AG09319 (cell line): ENCODE data around the gene CEP131.
A peak's percentile ranks its signal among the peaks of the same experiment; 100 is the strongest.

Experiments
- DNase-seq: peaks from one replicate; pipeline ENCODE4 v3.0.0-alpha.2; 2010; ENCODE audit warnings: low read depth; ENCODE audit errors: extremely low read depth
- TF ChIP-seq, protein P1 (sequence below): IDR thresholded peaks from 2 replicates; pipeline ENCODE4 v1.5.1; 2011; ENCODE audit warnings: low read depth, mild to moderate bottlenecking, inconsistent platforms, low read length, moderate library complexity

CEP131 gene

GRCh38 chr17:81176666-81177065 lies 46.1 kb downstream of the CEP131 start:
- no peak for DNase-seq
- TF ChIP-seq, protein P1, sequence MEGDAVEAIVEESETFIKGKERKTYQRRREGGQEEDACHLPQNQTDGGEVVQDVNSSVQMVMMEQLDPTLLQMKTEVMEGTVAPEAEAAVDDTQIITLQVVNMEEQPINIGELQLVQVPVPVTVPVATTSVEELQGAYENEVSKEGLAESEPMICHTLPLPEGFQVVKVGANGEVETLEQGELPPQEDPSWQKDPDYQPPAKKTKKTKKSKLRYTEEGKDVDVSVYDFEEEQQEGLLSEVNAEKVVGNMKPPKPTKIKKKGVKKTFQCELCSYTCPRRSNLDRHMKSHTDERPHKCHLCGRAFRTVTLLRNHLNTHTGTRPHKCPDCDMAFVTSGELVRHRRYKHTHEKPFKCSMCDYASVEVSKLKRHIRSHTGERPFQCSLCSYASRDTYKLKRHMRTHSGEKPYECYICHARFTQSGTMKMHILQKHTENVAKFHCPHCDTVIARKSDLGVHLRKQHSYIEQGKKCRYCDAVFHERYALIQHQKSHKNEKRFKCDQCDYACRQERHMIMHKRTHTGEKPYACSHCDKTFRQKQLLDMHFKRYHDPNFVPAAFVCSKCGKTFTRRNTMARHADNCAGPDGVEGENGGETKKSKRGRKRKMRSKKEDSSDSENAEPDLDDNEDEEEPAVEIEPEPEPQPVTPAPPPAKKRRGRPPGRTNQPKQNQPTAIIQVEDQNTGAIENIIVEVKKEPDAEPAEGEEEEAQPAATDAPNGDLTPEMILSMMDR, result no peak

DNA sequence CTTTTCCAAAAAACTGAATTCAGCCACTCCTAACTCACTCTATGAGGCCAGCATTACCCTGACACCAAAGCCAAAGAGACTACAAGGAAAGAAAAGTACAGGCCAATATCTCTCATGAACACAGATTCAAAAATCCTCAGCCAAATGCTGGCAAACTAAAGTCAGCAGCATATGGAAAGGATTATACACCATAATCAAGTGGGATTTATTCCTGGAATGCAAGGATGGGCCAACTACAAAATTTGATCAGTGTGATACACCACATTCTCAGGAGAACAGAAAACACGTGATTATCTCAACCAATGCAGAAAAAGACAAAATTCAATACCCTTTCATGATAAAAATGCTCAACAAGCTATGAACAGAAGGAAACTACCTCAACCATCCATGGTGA lies 49.0 kb downstream of the CEP131 start:
- TF ChIP-seq, protein P1, result no peak
- DNase-seq, result peak; percentile 63

DNA sequence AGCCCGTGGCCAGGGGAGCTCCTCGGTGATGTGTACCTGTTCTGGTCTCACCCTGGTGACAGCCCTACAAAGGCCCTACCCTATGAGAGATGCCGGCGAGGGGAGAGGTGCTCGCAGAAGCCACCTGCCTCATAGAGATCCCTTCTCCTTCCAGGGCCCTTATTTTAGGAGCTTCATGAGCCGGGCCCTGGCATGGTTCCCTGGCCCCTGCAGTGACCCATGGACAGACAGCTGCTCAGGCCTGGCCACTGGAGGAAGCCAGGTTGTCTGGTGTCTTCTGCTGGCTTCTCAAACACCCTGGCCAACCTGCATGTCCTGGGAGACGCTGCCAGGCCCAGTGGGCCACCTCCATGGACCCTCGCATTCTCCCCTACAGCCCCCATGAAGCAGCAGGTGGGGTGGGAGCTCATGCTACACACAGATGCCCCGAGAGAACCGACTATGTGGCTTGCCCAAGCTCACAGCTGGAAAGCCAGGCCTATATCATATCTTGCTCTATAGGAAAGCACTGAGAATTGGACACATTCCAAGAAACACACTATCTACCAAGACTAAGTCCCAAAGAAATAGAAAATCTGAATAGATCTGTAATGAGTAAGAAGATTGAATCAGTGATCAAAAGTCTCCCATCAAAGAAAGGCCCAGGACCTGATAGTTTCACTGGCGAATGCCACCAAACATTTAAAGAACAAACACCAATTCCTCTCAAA lies 49.6 kb downstream of the CEP131 start:
- DNase-seq, result no peak

GRCh38 chr17:81171941-81172340 lies 50.8 kb downstream of the CEP131 start:
- DNase-seq, result peak; percentile 12
- TF ChIP-seq, protein P1, result no peak

More for the DNA sequence above, 49.6 kb downstream of the CEP131 start:
- TF ChIP-seq, protein P1, result no peak

DNA sequence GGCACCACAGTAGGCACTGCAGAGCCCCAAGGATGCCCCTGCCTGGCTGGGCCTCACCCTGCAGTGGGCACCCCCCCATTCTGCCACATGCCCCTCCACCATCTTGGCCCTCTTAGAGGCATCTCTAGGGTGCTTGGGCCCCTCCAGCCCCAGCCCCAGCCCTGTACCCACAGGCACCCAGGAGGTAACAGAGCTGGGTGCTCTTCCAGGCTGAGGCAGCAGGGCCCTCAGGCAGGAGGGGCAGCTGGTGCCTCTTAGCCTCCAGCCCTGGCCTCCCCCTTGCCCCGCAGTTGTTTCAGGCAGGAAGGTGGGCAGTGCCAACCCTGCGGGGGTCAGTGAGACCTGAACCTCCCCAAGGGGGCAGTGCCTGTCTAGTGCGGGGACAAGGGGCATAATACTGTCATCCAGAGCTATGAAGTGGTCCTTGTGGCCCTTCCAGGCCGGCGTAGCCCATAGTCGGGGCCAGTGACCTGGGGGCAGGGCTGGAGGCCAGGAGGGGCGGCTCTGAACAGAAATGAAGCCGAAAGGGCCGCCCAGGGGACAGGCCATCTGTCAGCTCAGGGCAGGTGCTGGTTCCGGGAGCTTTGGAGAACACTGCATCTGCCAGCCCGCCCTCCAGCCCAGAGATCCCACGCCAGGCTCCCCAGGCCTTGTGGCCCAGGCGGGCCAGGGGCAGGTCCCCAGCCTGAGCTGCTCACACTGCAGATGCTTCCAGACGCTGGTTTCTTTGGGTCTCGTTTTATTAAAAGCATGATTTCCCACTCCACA lies 51.9 kb downstream of the CEP131 start:
- TF ChIP-seq, protein P1, result no peak
- no peak for DNase-seq

DNA sequence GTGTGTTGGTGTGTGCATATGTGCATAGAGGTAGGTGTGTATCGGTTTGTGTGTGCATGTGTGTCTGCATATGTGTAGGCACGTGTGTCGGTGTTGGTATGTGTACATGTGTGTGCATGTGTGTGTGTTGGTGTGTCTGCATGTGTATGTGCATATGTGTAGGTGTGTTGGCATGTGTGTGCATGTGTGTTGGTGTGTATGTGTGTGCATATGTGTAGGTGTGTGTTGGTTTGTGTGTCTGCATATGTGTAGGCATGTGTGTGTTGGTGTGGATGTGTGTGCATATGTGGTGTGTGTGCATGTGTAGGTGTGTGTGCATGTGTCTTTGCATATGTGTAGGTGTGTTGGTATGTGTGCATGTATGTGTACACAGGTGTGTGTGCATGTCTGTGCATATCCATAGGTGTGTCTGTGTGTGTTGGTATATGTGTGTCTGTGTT lies 52.9 kb downstream of the CEP131 start:
- TF ChIP-seq, protein P1, result no peak
- no peak for DNase-seq

GRCh38 chr17:81167638-81168037 lies 55.1 kb downstream of the CEP131 start:
- TF ChIP-seq, protein P1, result no peak
- DNase-seq, result no peak
